ENCODE measurements around the gene KRT75. TPM values are rescaled to one million over a fixed set of nuclear protein-coding genes. Genes with fewer than 3 reads are reported as not detected.

Gene KRT75
- total and polyA plus RNA-seq, 12 donors: not detected

GRCh38 chr12:52473768-52474167 lies 39.6 kb upstream of the KRT75 start, which contains the start of gene KRT6C:
KRT6C (minus strand) TSS chr12:52473805; CDS start chr12:52473737, 68 bp downstream.
- Histone ChIP-seq H3K36me3 (replicated peaks in 1 of 2) (no peaks in the 10 kb centered on the region), H3K9me3 (replicated peaks in 1 of 3) (no peaks in the 10 kb centered on the region), H3K27ac (no peak within 1 kb of the TSS), H3K4me3 (no peak within 1 kb of the TSS), H3K4me1 (replicated peaks in 1 of 2) (no peaks in the 10 kb centered on the region), H3K27me3 (no peaks in the 10 kb centered on the region)
- intact Hi-C loops (cut with DNase I): no loop called here
- no peak for TF ChIP-seq POLR2A (IDR thresholded peaks at IDR 0.05)
- TF ChIP-seq, protein P1, sequence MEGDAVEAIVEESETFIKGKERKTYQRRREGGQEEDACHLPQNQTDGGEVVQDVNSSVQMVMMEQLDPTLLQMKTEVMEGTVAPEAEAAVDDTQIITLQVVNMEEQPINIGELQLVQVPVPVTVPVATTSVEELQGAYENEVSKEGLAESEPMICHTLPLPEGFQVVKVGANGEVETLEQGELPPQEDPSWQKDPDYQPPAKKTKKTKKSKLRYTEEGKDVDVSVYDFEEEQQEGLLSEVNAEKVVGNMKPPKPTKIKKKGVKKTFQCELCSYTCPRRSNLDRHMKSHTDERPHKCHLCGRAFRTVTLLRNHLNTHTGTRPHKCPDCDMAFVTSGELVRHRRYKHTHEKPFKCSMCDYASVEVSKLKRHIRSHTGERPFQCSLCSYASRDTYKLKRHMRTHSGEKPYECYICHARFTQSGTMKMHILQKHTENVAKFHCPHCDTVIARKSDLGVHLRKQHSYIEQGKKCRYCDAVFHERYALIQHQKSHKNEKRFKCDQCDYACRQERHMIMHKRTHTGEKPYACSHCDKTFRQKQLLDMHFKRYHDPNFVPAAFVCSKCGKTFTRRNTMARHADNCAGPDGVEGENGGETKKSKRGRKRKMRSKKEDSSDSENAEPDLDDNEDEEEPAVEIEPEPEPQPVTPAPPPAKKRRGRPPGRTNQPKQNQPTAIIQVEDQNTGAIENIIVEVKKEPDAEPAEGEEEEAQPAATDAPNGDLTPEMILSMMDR (IDR thresholded peaks at IDR 0.05): no peak
- 79 to 87% (median 80%) methylated on average over 4 of the region's 4 CpGs for WGBS, 4 donors
- no peak for DNase-seq

- H3K36me3 ChIP-seq (replicated peaks in 1 of 2): no peaks in the 10 kb centered on the region
- H3K27ac ChIP-seq: no peak overlapping the region
- 60 to 89% (median 73%) methylated on average over 3 to 4 of the region's 4 CpGs for WGBS, 4 donors
- intact Hi-C loops (cut with DNase I): no loop called here
- TF ChIP-seq, protein P1 (IDR thresholded peaks at IDR 0.05): no peak
- no peak for TF ChIP-seq POLR2A (IDR thresholded peaks at IDR 0.05)
- H3K4me3 ChIP-seq: no peak overlapping the region
- no peaks in the 10 kb centered on the region for H3K4me1 ChIP-seq (replicated peaks in 1 of 2)
- DNase-seq: no peak
- H3K9me3 ChIP-seq (replicated peaks in 1 of 3): no peaks in the 10 kb centered on the region
- no peaks in the 10 kb centered on the region for H3K27me3 ChIP-seq
Observed at GRCh38 chr12:52469853-52470252, 35.7 kb upstream of the KRT75 start.

- Histone ChIP-seq H3K27me3 (peaks cover 9% of the 10 kb centered on the region), H3K4me3 (no peak overlapping the region), H3K27ac (no peak overlapping the region), H3K4me1 (replicated peaks in 1 of 2) (no peaks in the 10 kb centered on the region), H3K36me3 (replicated peaks in 1 of 2) (no peaks in the 10 kb centered on the region), H3K9me3 (replicated peaks in 1 of 3) (no peaks in the 10 kb centered on the region)
- DNase-seq: no peak
- intact Hi-C loops (cut with DNase I): no loop called here
- TF ChIP-seq, protein P1 (IDR thresholded peaks at IDR 0.05): no peak
- TF ChIP-seq POLR2A (IDR thresholded peaks at IDR 0.05): no peak
- WGBS, 4 donors: 34 to 49% (median 41%) methylated on average over 2 of the region's 2 CpGs
Observed at GRCh38 chr12:52464897-52465296, 30.7 kb upstream of the KRT75 start.

GRCh38 chr12:52461693-52462092 lies 27.5 kb upstream of the KRT75 start:
- peaks cover 9% of the 10 kb centered on the region for H3K27me3 ChIP-seq
- no peak for TF ChIP-seq POLR2A (IDR thresholded peaks at IDR 0.05)
- TF ChIP-seq, protein P1 (IDR thresholded peaks at IDR 0.05): no peak
- no peaks in the 10 kb centered on the region for H3K4me1 ChIP-seq (replicated peaks in 1 of 2)
- H3K4me3 ChIP-seq: no peak overlapping the region
- no peaks in the 10 kb centered on the region for H3K36me3 ChIP-seq (replicated peaks in 1 of 2)
- no peaks in the 10 kb centered on the region for H3K9me3 ChIP-seq (replicated peaks in 1 of 3)
- peak in 1 of 7 donors; percentile 15 for DNase-seq
- WGBS, 4 donors: 59 to 65% (median 62%) methylated on average over 5 of the region's 5 CpGs
- H3K27ac ChIP-seq: no peak overlapping the region
- intact Hi-C loops (cut with DNase I): no loop called here

All from adrenal gland (tissue), 12 donors.